GM23248 (cell line): ENCODE results near the gene DRD1.

Experiments used
- EZH2 ChIP-seq: fragments of 200-600 bp; sonication (generic); IDR thresholded peaks from 2 replicates; pipeline ENCODE4 v1.6.1; 2018; ENCODE audit warnings: antibody characterized with exemption, mild to moderate bottlenecking; ENCODE audit not compliant: insufficient read depth, poor library complexity, severe bottlenecking
- EZH2phosphoT487 ChIP-seq: fragments of 200-600 bp; sonication (generic); IDR thresholded peaks from 2 replicates; pipeline ENCODE4 v1.6.1; 2018; ENCODE audit warnings: antibody characterized with exemption, moderate library complexity, mild to moderate bottlenecking, low read depth; ENCODE audit not compliant: insufficient read depth

DNA sequence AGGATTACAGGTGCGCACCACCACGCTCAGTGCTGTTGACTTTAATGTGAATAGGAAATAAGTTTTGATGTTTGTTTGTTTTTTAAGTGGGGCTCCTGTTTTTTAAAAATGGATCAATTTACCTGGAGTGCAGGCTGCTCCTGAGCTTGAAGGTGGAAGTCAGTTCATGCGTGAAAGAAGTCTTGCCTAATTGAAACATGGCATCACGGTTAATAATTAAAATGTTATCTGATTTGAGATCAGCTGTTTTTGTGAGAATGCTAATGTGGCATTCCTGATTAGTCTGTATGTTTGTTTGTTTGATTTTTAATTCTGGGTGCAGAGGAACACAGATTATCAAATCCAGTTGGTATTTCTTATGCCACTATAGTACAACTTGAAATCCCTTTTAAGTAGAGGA lies 40.8 kb upstream of the DRD1 start:
- TF ChIP-seq EZH2phosphoT487 (no peak), EZH2 (no peak)
